ENCODE data around the gene CCDC91. TPM values are rescaled to one million over a fixed set of nuclear protein-coding genes. Genes with fewer than 3 reads are reported as not detected.
A peak's percentile ranks its signal among the peaks of the same experiment; 100 is the strongest.

CCDC91 gene
- total RNA-seq, 1 donor from 2014 or later = 11.8 TPM

GRCh38 chr12:28294300-28294699 is 104.0 kb downstream of the CCDC91 start:
- peak; percentile 16 for DNase-seq (ENCODE audit: low read depth)

GRCh38 chr12:28296287-28296686 is 106.0 kb downstream of the CCDC91 start:
- no peak for DNase-seq (ENCODE audit: low read depth)
- no peak overlapping the region for H3K4me3 ChIP-seq (ENCODE audit: low read depth, low read length)
- TF ChIP-seq CTCF (conservative IDR thresholded peaks at IDR 0.05; ENCODE audit: low read depth, low read length) = no peak

More at GRCh38 chr12:28294300-28294699, 104.0 kb downstream of the CCDC91 start:
- no peak overlapping the region for H3K4me3 ChIP-seq (ENCODE audit: low read depth, low read length)
- TF ChIP-seq CTCF (conservative IDR thresholded peaks at IDR 0.05; ENCODE audit: low read depth, low read length) = no peak

- no peak overlapping the region for H3K4me3 ChIP-seq (ENCODE audit: low read depth, low read length)
- no peak for TF ChIP-seq CTCF (conservative IDR thresholded peaks at IDR 0.05; ENCODE audit: low read depth, low read length)
- no peak for DNase-seq (ENCODE audit: low read depth)
Observed at GRCh38 chr12:28303192-28303591, 112.9 kb downstream of the CCDC91 start.

- no peak for DNase-seq (ENCODE audit: low read depth)
- TF ChIP-seq CTCF (conservative IDR thresholded peaks at IDR 0.05; ENCODE audit: low read depth, low read length) = no peak
- H3K4me3 ChIP-seq (ENCODE audit: low read depth, low read length) = no peak overlapping the region
Observed at GRCh38 chr12:28306535-28306934, 116.3 kb downstream of the CCDC91 start.

- no peak for TF ChIP-seq CTCF (conservative IDR thresholded peaks at IDR 0.05; ENCODE audit: low read depth, low read length)
- DNase-seq (ENCODE audit: low read depth) = no peak
- H3K4me3 ChIP-seq (ENCODE audit: low read depth, low read length) = no peak overlapping the region
Observed at GRCh38 chr12:28308891-28309290, 118.6 kb downstream of the CCDC91 start.

GRCh38 chr12:28313631-28314030 is 123.4 kb downstream of the CCDC91 start:
- no peak for TF ChIP-seq CTCF (conservative IDR thresholded peaks at IDR 0.05; ENCODE audit: low read depth, low read length)
- DNase-seq (ENCODE audit: low read depth) = no peak
- H3K4me3 ChIP-seq (ENCODE audit: low read depth, low read length) = no peak overlapping the region

- no peak overlapping the region for H3K4me3 ChIP-seq (ENCODE audit: low read depth, low read length)
- no peak for TF ChIP-seq CTCF (conservative IDR thresholded peaks at IDR 0.05; ENCODE audit: low read depth, low read length)
- no peak for DNase-seq (ENCODE audit: low read depth)
Observed at GRCh38 chr12:28316049-28316448, 125.8 kb downstream of the CCDC91 start.
